Measurements from ENCODE around the gene TUBD1.
"Not testable (repeated sequence)": the region's sequence is repeated elsewhere in the genome, so short reads cannot be mapped to it uniquely, and the experiment has no call there.

Gene TUBD1

GRCh38 chr17:59846394-59847165 lies 46.2 kb downstream of the TUBD1 start:
- peak; percentile 26 for TF ChIP-seq CTCF (conservative IDR thresholded peaks at IDR 0.05; ENCODE audit: low read length)
- H3K4me3 ChIP-seq (ENCODE audit: low read length): 0 out of 2 replicates have a peak overlapping the region, but pooled peaks have one; percentile 3
- peak; percentile 96 for DNase-seq (ENCODE audit: low read depth)

GRCh38 chr17:59845595-59846393 lies 46.9 kb downstream of the TUBD1 start:
- H3K4me3 ChIP-seq (ENCODE audit: low read length): no peak overlapping the region
- TF ChIP-seq CTCF (conservative IDR thresholded peaks at IDR 0.05; ENCODE audit: low read length): no peak
- DNase-seq (ENCODE audit: low read depth): peak; percentile 94

GRCh38 chr17:59844884-59845594 lies 47.7 kb downstream of the TUBD1 start:
- DNase-seq (ENCODE audit: low read depth): peak; percentile 70
- H3K4me3 ChIP-seq (ENCODE audit: low read length): no peak overlapping the region
- no peak for TF ChIP-seq CTCF (conservative IDR thresholded peaks at IDR 0.05; ENCODE audit: low read length)

DNA sequence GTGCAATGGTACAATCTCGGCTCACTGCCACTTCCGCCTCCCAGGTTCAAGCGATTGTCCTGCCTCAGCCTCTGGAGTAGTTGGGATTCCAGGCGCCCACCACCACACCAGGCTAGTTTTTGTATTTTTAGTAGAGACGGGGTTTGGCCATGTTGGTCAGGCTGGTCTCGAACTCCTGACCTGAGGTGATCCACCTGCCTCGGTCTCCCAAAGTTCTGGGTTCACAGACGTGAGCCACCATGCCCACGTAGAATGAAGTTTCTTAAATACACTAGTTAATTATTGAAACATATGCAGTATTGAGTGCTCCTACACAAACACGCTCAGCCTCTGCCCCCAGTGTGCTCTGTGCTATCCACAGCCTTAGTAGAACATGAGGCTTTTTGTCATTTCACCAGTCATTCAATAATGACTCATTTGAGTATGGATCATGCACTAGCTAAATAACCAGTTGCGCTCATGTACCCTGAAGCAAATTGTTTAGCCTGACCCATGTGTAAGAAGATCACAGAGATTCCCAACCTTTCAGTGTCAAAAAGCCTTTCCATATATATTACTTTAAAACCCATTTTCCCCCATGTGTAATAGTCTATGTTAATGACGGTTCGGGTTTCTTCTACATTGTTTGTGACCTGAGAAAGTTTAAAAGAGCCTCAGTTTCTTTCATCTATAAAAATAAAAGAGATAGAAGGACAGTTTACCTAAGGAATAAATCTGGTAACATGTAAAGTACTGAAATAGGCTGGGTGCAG lies 49.7 kb downstream of the TUBD1 start:
- DNase-seq (ENCODE audit: low read depth): peak; percentile 98
- TF ChIP-seq CTCF (conservative IDR thresholded peaks at IDR 0.05; ENCODE audit: low read length): no peak
- H3K4me3 ChIP-seq (ENCODE audit: low read length): peak overlapping the region; percentile 33; the same call in 1 of the 2 replicates

GRCh38 chr17:59841882-59842263 lies 50.9 kb downstream of the TUBD1 start:
- not testable (repeated sequence) for DNase-seq (ENCODE audit: low read depth)
- peak overlapping the region; percentile 100 for H3K4me3 ChIP-seq (ENCODE audit: low read length)

GRCh38 chr17:59841091-59841881 lies 51.5 kb downstream of the TUBD1 start:
- peak overlapping the region; percentile 100 for H3K4me3 ChIP-seq (ENCODE audit: low read length)
- DNase-seq (ENCODE audit: low read depth): peak; percentile 63

- peak; percentile 56 for DNase-seq (ENCODE audit: low read depth)
- TF ChIP-seq CTCF (conservative IDR thresholded peaks at IDR 0.05; ENCODE audit: low read length): no peak
Observed at GRCh38 chr17:59840329-59841090, 52.2 kb downstream of the TUBD1 start.

More at GRCh38 chr17:59840329-59841090, 52.2 kb downstream of the TUBD1 start:
- peak overlapping the region; percentile 100 for H3K4me3 ChIP-seq (ENCODE audit: low read length)
